Parietal lobe (tissue), 1 donor: ENCODE results near the gene CCDC63. TPM values are rescaled to one million over a fixed set of nuclear protein-coding genes. Genes with fewer than 3 reads are reported as not detected.

ENCODE experiments used
- total RNA-seq: library from RNA; depleted of rRNA; stranded (reverse); fragments of >200 nt; gene quantifications from one replicate; pipeline ENCODE4 v1.2.3, GENCODE V29; 2014

CCDC63 gene
- not detected for total RNA-seq

DNA sequence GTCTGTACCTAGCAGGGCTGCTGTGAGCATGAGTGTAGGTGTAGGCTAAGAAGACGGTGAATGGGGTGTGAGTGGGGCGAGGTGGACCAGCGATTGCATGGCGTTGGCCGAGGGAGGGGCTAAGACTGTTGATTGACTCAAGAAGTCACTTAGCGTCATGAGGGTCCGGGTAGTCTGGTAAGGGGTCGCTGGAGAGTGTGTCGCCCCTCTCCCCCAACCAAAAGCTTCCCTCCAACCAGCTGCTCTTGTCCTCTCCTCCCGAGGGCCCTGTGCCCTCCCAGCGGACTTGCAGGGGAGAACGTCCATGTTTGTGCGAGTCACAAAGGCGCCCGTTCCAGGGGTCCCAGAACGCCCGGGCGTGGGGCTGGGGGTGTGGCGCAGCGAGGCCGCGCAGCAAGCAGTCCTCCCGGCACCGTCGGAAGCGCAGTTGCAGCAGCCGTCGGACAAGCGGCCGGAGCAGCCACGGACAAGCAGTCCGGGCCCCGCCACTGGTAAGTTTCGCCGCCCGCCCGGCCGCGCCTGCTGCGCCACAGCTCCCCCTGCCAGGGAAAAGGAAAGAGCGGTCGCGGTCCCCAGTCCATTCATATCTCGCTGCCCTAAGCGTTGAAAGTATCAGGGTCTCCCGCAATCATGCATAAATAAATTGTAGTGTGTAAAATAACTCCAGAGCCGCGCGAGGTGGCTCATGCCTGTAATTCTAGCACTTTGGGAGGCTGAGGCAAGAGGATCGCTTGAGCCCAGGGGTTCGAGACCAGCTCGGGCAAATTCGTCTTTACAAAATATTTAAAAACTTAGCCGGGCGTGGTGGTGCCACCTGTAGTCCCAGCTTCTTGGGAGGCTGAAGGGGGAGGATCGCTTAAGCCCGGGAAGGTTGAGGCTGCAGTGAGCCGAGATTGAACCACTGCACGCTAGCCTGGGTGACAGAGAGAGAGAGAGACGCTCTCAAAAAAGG, at the start of gene CCDC63:
Gene CCDC63 (plus strand): TSS at position 373 of the 952 bp plus-strand sequence. CDS start 5,968 bp downstream, outside the sequence.

DNA sequence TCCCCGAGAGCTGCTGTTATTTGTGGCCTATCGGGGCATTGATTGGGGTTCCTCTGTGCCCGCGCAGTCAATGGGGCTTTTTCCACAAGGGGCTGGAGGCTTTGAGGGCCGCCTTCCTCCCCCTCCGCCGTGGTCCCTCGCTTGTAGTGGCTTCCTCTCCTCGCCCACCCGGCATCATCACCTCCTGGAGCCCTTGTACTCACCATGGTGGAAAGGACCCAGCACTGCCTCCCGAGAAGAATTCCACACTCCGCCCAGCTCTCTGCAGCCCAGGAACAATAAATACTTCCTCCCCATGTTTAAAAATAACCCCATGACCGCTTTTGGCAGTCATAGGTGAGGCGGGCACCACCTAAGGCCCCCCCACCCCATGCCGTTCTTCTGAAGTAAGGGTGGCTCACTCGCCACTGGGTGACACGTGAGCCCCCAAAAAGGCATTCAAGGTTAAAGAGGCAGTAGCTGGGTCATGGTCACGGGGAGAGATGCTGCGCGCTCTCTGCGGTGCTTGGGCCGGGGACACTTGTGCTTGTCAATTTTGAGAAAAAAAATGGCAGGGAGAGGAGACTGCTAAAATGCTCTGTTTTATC, 73.6 kb downstream of the CCDC63 start, which contains the start of gene MYL2:
Gene MYL2 (minus strand): TSS at position 256 of the 587 bp plus-strand sequence. CDS start 50 bp downstream, at position 206.

Other genes with a start within 250 kb of the CCDC63 start
- gene TCTN1, start 232.9 kb upstream of the CCDC63 start, total RNA-seq: 60.1 TPM
- gene HVCN1, start 157.9 kb upstream of the CCDC63 start, total RNA-seq: 6.9 TPM
- 130 TPM for gene PPP1CC, start 104.1 kb upstream of the CCDC63 start, total RNA-seq
- not detected for gene MYL2, start 73.6 kb downstream of the CCDC63 start, total RNA-seq
- 59.8 TPM for gene CUX2, start 187.2 kb downstream of the CCDC63 start, total RNA-seq